HepG2 (cell line): ENCODE data around the gene CTNNBIP1. TPM values are rescaled to one million over a fixed set of nuclear protein-coding genes. Genes with fewer than 3 reads are reported as not detected.

ENCODE experiments used
- ADNP ChIP-seq: sonication (generic); formaldehyde crosslinking; IDR thresholded peaks from 2 replicates; pipeline ENCODE4 v1.4.0; 2020; ENCODE audit warnings: missing genetic modification reagents
- CEBPZ ChIP-seq: IDR thresholded peaks from 2 replicates; pipeline ENCODE4 v1.6.1; 2012; ENCODE audit warnings: low read length, improper control_type of control experiment
- CHD4 ChIP-seq: fragments of 200-600 bp; sonication (generic); IDR thresholded peaks from 2 replicates; pipeline ENCODE4 v1.7.0; 2017; ENCODE audit warnings: mild to moderate bottlenecking, low read length, borderline replicate concordance
- HNRNPUL1 ChIP-seq: fragments of 200-400 bp; formaldehyde crosslinking; IDR thresholded peaks from 2 replicates; pipeline ENCODE4 v1.6.1; 2017; ENCODE audit warnings: low read depth, mild to moderate bottlenecking, low read length, moderate library complexity
- IRF1 ChIP-seq: sonication (generic); formaldehyde crosslinking; IDR thresholded peaks from 2 replicates; pipeline ENCODE4 v1.4.0; 2020; ENCODE audit warnings: low read depth, mild to moderate bottlenecking, missing genetic modification reagents
- KDM4B ChIP-seq: sonication (generic); formaldehyde crosslinking; IDR thresholded peaks from 2 replicates; pipeline ENCODE4 v1.4.0; 2020; ENCODE audit warnings: missing genetic modification reagents
- MED1 ChIP-seq: sonication (generic); formaldehyde crosslinking; IDR thresholded peaks from 2 replicates; pipeline ENCODE4 v1.4.0; 2020; ENCODE audit warnings: missing genetic modification reagents
- MEIS2 ChIP-seq: sonication (generic); formaldehyde crosslinking; IDR thresholded peaks from 2 replicates; pipeline ENCODE4 v1.9.0; 2021; ENCODE audit warnings: mild to moderate bottlenecking, missing genetic modification reagents
- MLX ChIP-seq: IDR thresholded peaks from 2 replicates; pipeline ENCODE4 v1.6.1; 2016
- MXD1 ChIP-seq: sonication (generic); formaldehyde crosslinking; IDR thresholded peaks from 2 replicates; pipeline ENCODE4 v1.4.0; 2020; ENCODE audit warnings: mild to moderate bottlenecking, missing genetic modification reagents
- NR2F1 ChIP-seq, 2 experiments: fragments of 450-650 bp in 1 of 2; formaldehyde crosslinking in 1 of 2; IDR thresholded peaks; 2 replicates each; pipeline versions ENCODE4 v1.5.0 to v1.6.1; 2016 to 2020; ENCODE audit warnings: mild to moderate bottlenecking in 1 of 2, missing compliant biosample characterization in 1 of 2, missing genetic modification reagents in 1 of 2, moderate library complexity in 1 of 2
- THYN1 ChIP-seq: sonication (generic); formaldehyde crosslinking; IDR thresholded peaks from 2 replicates; pipeline ENCODE4 v1.8.1; 2023; ENCODE audit warnings: low read depth, mild to moderate bottlenecking, moderate library complexity, missing genetic modification reagents, borderline replicate concordance
- ZNF124 ChIP-seq: sonication (generic); formaldehyde crosslinking; IDR thresholded peaks from 2 replicates; pipeline ENCODE4 v1.4.0; 2020; ENCODE audit warnings: missing genetic modification reagents
- ZNF17 ChIP-seq: sonication (generic); formaldehyde crosslinking; IDR thresholded peaks from 2 replicates; pipeline ENCODE4 v1.5.0; 2020; ENCODE audit warnings: mild to moderate bottlenecking, missing genetic modification reagents
- ZNF18 ChIP-seq: sonication (generic); formaldehyde crosslinking; IDR thresholded peaks from 2 replicates; pipeline ENCODE4 v1.8.0; 2022; ENCODE audit warnings: mild to moderate bottlenecking, missing genetic modification reagents; ENCODE audit not compliant: insufficient replicate concordance
- ZNF556 ChIP-seq: sonication (generic); formaldehyde crosslinking; IDR thresholded peaks from 2 replicates; pipeline ENCODE4 v1.4.0; 2020; ENCODE audit warnings: mild to moderate bottlenecking, missing genetic modification reagents, borderline replicate concordance
- ZNF576 ChIP-seq: sonication (generic); formaldehyde crosslinking; IDR thresholded peaks from 2 replicates; pipeline ENCODE4 v1.4.0; 2020; ENCODE audit warnings: mild to moderate bottlenecking, missing genetic modification reagents
- ZNF629 ChIP-seq: sonication (generic); formaldehyde crosslinking; conservative IDR thresholded peaks from 2 replicates; pipeline ENCODE4 v1.5.0; 2020; ENCODE audit warnings: missing genetic modification reagents
- ZSCAN25 ChIP-seq: sonication (generic); formaldehyde crosslinking; IDR thresholded peaks from 2 replicates; pipeline ENCODE4 v1.8.0; 2022; ENCODE audit warnings: mild to moderate bottlenecking, missing genetic modification reagents
- polyA plus RNA-seq, 8 experiments: library from polyadenylated mRNA; depleted of rRNA in 3 of 8; stranded (reverse) in 7 of 8; unstranded in 1 of 8; fragments of >200 nt; fragmentation: Illumina TruSeq in 4 of 8; extraction: Trizol in 4 of 8; gene quantifications; 2 replicates each; pipeline versions ENCODE4 v1.2.1 to v1.2.3, GENCODE V29; 2011 to 2016; ENCODE audit warnings: low read depth in 4 of 8, missing spikeins in 1 of 8, mixed read lengths in 1 of 8; ENCODE audit not compliant: insufficient read depth in 1 of 8
- total RNA-seq, 5 experiments: library from RNA; depleted of rRNA; stranded (reverse); fragments of >200 nt; fragmentation: Illumina TruSeq; extraction: Trizol; gene quantifications; 2 replicates each; pipeline ENCODE4 v1.2.3, GENCODE V29; 2016; ENCODE audit warnings: low read depth in 1 of 5

Gene CTNNBIP1
- total and polyA plus RNA-seq, 2 of the 13 experiments (the other 11 are each of a cell fraction or from before 2014, with no cell fraction given) = 71.7 to 83.0 TPM

GRCh38 chr1:9942939-9943788, 33.1 kb upstream of the CTNNBIP1 start, which contains the start of the genes LZIC and NMNAT1 (continued):
- no peak for TF ChIP-seq ZNF18 (CRISPR knock-in tag)
- TF ChIP-seq CEBPZ = no peak
- 0 out of 2 replicates have a peak, but pooled peaks have one; percentile 28 for TF ChIP-seq IRF1
- TF ChIP-seq ZNF576 (CRISPR knock-in tag) = no peak
- TF ChIP-seq ZNF556 (CRISPR knock-in tag) = peak; percentile 87
- TF ChIP-seq MLX = peak; percentile 58; the same call in 1 of the 2 replicates
- peak; percentile 58 for TF ChIP-seq ZNF629 (CRISPR knock-in tag)
- TF ChIP-seq ADNP (CRISPR knock-in tag) = no peak
- TF ChIP-seq CHD4 = no peak
- peak; percentile 81 for TF ChIP-seq MEIS2
- TF ChIP-seq HNRNPUL1 = 0 out of 2 replicates have a peak, but pooled peaks have one; percentile 45
- peak; percentile 83 for TF ChIP-seq MXD1
- TF ChIP-seq MED1 = peak; percentile 86
- peak; percentile 45 for TF ChIP-seq ZSCAN25 (CRISPR knock-in tag)
- TF ChIP-seq THYN1 (CRISPR knock-in tag) = 0 out of 2 replicates have a peak, but pooled peaks have one; percentile 30
- peak; percentile 63; the same call in 1 of the 2 replicates for TF ChIP-seq ZNF17 (CRISPR knock-in tag)
- TF ChIP-seq NR2F1 (CRISPR knock-in tag; IDR thresholded peaks at IDR 0.05) = no peak; a peak in 1 of 4 replicates
- TF ChIP-seq ZNF124 (CRISPR knock-in tag) = no peak; the same call in 1 of the 2 replicates
- peak; percentile 75; the same call in 1 of the 2 replicates for TF ChIP-seq KDM4B (CRISPR knock-in tag)
